DLD1 (cell line): ENCODE measurements around the gene DENND11.
"Not testable (repeated sequence)": the region's sequence is repeated elsewhere in the genome, so short reads cannot be mapped to it uniquely, and the experiment has no call there.

Source experiments
- in situ Hi-C: cut with HindIII; loops from 2 replicates; pipeline ENCODE4 v1.10.0; 2017; ENCODE audit warnings: low sequenced_read_pairs

DENND11 gene

DNA sequence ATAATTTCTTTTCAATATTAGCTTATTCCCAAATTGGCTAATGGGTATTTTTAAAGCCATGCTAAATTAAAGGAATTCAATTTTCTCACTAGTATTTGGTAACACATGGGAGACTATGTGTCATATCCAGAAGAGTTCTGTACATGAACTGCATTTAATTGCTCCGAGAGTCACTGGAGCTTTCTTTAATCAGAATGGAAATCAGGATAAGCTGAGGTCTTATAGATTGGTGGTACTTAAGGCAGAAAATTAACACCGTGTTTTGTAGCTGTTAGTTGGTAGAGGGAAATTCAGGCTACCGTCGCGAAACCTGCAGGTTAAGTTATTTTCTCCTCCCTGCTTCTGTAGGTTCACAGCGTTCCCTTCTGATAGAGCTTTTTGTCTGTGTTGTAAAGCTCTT lies 6.4 kb upstream of the DENND11 start, which contains the start of gene WEE2:
TSS of gene WEE2 (plus strand) at position 3 of the 400 bp plus-strand sequence. CDS start 406 bp downstream, outside the sequence.
- in situ Hi-C loops = no loop called here

DNA sequence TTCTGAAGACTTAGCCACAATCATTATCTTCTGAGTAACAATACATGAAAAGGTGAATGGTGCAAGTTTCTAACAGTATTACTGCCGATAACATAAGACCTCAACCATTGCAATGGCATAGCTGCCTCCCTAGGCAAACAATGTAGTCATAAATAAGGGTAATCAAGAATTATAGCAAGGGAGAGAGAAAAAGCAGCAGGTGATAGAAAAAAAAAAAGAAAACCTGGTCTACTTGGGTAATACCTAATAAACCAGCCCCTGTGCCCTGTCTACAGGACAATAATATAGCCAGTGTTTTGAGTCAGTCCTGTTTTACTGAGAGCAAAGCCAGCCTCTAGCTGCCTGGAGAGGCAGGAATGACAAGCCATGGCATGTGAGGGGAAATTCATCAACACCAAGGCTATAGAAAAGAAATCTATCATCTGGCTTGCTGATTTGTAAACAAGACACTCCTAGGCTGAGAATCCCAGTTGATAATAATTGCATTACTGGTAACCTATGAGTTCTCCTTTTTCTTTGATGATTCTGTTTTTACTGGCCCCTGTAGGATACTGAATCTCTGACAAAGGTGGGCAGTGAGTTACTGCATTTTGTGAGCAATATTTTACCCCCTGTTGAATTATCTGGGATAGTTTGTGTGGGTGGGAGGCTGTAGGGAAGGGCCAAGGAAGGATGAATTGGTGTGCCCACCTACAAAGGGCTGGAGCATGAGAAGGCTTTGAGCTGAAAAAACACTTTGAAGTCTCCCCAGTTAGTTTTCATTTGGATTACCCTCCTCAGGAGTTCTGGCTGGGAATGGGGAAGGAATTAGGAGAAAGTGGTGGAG lies 4.5 kb upstream of the DENND11 start:
- in situ Hi-C loops = no loop called here

DNA sequence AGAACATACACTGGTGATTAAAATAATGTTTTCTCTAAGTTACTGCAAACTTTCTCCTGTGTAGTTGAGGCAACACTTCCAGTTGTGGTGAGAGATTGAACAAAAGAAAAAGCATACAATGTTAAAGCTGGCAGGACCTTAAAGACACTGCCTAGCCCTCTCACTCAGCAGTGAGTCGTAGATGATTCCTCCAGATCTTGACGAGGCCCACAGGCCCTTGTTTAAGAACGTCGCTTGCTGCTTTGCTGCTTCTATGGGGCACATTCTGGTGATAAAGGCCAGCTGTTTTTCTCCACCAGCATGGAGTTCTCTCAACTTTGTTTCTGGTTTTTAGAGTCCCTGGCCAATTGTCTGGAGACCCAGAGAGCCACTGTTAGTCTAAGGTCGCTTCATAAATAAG lies 2.8 kb upstream of the DENND11 start:
- in situ Hi-C loops = no loop called here

DNA sequence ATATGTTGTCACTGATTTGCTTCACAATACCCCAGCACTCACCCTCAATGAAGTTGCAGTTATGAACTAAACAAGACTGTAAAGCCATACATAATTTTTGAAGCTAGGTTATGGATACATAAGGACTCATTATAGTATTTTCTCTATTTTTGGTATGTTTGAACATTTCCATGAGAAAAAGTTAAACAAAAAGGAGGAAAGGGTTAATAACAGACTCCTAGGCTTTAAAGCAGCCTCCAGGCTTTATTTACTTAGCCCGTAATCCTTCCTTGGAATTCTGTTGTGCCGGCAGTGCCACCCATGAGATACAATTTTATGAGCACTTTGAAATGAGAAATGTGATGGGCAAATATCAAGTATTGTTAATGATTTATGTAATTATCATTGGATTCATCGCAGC lies 2.1 kb upstream of the DENND11 start:
- in situ Hi-C loops = no loop called here

DNA sequence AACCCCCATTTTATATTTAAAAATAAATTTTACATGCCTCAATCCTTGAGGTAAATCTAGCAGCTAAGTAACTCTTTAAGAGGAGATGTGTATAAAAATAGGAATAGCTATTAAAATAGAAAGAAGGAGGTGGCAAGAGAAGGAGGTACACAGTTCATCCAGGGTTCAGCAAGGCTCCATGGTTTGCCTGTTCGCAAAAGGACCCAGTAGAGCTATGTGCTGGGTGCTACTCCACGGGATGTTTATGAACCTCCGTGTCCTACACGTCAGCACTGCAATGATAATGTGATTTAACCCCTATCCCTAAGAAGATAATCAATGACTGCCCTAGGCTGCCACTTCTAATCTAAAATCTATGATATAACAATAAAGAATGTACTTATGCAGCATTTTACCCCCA lies 926 bp upstream of the DENND11 start:
- in situ Hi-C loops = no loop called here

DNA sequence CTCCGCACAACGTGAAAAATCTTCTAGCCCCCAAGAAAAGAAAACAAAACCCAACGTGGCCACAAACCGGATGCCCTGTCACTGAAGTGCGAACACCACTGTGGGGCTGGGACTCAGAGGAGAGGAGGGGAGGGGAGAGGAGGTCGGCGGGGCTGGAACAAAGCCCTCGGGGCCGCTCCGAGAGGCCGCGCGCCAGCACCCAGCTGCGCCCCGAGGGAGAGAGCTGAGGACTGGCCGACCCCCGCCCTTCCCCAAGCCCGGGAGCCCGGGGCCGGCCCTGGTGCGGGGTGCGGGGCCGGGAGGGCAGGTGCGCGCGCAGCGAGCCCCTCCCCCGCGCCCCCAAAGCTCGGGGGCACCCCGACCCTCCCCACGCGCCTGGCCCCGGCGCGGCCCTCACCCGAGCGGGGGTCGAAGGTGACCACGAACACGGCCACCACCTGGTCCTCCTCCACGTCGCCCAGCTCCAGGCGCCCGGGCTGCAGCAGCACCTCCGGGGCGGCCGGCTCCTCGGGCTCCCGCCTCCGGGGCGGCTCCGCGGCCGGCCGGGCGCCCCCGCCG lies 398 bp downstream of the DENND11 start:
- in situ Hi-C loops = no loop called here

DNA sequence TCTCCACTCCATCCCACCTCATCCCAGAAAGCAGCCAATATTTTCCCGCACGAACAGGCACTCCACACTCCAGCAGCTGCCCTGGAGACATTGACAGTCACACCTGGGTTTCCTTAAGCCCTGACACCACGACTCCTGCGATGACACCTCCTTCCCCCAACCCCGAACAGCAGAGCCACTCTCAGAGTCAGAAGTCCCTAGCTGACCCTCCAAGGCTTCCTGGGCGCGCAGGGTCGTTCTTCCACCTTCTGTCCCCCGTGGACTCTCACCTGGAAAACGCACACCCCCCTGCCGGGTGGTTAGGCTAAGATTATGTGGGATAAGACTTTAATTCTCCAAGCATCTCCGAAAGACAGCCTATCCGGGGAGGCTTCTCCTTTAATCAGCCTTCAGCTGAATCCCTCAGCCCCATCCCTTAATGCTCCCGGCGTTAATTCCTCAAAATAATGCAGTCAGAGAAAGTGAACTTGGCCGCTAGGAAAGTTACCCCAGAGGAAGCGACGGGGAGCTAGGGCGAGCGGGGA lies 1.1 kb downstream of the DENND11 start:
- in situ Hi-C loops = no loop called here

DNA sequence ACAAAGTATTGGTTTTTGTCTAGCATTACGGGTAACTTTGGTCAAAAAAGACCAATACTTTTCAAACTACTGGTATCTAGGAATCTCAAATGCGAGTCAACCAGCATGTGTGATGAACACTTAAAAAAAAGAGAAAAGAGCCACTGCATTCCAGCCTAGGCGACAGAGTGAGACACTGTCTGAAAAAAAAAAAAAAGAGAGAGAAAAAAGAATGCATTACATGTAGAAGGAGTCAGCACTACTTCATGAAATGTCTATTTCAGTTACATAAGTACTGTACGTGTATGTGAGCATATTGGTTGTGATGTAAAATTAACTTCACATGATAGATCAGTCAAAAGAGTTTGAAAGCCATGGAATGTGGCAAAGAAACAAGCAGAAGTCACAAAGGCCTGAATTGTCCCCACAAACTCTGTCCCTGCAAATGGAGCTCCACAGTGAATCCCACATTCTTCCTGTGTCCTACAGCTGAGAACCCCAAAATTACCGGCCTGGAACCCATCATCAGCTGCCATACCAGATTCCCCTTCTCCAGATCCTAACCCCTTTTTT lies 1.6 kb downstream of the DENND11 start:
- in situ Hi-C loops = no loop called here

DNA sequence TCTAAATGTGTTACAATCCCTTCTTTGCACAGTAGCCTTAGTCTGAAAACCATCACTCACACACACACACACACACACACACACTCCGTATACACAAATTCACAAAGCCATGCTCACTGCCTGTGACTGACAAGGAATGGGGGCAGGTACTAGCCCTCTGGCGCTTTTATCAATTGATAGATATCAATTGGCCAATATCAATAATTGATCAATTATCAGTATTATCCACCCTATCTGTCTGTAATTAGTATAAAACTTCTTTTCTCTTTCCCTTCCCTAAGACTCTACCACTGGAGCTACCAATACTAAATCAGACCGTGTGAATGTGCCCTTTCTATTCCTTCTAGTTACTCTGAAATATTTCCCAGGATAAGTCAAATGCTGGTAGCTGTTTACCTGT lies 2.1 kb downstream of the DENND11 start:
- in situ Hi-C loops = no loop called here

DNA sequence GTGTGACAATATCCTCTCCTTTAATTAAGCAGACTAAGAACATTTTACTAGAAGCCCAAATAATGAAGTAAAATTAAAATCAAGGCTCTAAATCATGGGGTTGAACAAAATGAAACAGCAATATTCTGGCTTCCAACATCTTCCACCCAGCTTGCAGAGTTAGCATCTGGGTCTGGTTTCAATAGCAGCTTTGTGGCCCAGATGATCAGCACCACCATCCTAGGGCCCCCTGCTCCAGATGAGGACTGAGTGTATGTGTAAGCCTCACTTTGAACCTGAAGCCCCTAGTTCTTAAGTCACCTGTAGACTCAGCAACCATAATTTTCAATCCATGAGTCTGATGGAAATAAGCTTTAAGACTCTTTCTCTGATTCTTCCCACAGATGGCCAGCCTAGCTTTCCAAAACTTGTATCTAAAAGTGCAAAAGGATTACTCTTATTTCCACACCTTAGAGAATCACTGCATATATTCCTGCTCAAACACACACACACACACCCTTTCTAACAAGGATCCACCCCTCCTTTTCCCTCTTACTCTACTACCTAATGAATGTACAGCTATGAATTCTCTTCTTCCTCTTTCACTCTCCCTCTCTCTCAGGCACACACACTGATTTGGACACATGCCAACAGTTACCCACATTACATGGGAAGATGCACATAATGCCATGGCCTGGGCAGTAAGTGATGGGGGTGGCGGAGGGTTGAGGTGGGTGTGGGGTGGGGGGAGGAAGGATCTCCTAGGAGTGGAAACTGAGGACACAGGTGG lies 3.5 kb downstream of the DENND11 start:
- in situ Hi-C loops = no loop called here

DNA sequence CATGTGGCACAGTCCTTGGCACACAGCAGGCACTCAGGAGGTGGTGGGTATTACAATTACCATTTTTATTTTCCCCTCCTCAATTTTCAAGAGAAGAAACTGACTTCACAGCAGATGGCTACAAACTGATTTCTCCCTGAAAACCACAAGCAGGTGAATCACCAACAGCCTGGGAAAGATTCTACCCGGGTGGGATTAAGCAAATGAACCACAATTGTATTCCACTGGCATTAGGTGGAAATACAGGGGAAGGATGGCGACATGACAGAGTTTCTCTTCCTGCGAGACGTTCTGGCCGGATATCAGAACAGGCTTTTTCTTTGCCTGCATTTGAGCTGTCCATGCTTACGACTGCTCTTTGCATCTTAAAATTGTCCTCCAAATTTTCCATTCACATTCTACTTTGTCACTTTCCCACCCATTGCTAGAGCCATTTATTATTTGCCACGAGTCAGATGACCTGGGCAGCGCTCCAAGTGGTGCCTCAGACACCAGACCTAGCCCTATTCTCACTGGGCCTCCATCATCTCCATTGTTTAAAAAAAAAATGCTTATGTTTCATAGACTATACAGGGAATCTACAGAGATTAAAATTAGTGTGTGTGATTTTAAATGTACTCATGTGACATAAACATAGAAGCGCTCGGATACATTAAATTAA lies 4.6 kb downstream of the DENND11 start:
- in situ Hi-C loops = no loop called here

DNA sequence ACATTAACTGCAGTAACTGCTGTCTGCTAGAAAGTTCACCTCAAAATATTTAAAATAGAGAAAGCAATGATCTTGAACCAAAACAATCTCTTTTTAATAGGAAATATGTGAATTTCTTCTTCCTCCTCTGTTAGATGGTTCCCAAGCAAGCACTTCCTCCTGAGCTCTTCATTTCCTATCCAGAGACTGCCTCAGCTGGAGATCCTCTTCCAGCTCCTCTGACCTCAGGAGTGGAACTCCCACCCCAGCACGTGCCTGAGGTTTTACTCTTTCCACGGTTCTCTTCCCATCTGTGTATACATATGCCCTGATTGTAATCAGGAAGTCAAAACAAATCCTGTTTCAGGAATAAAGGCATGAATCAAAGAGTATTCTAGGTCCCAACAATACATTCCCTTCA lies 5.6 kb downstream of the DENND11 start:
- in situ Hi-C loops = no loop called here

DNA sequence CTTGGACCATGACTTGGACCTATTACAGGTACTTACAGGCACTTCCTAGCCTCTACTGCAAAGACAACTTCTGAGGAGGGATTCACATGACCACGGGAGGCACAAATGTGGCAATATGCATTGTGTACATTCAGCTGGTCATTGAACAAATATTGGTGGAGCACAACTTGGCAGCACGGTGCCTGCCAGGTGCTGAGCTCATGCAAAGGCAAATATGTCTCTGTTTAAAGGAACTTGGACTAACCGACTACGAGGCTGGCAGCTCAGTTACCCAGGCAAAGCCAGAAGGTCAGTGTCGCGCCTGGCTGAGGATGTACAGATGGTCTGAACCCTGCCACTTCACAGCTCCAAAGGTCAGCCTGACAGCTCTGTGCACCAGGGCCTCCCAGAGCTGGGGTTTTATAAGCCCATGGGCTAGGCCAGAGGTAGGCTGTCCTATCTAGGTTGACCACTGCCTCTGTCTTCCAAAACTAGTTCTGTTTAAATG lies 6.1 kb downstream of the DENND11 start:
- in situ Hi-C loops = no loop called here

DNA sequence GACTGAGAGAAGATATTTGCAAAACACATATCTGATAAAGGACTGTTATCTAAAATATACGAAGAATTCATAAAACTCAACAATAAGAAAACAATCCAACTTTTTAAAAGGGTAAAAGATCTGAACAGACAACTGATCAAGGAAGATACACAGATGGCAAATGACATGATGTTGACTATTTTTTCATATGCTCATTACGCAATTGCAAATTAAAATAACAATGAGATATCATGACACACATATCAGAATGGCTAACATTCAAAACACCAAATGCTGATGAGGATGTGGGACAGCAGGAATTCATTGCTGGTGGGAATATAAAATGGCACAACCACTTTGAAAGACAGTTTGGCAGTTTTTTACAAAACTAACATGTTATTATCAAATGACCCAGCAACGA lies 8.9 kb downstream of the DENND11 start:
- in situ Hi-C loops = no loop called here

DNA sequence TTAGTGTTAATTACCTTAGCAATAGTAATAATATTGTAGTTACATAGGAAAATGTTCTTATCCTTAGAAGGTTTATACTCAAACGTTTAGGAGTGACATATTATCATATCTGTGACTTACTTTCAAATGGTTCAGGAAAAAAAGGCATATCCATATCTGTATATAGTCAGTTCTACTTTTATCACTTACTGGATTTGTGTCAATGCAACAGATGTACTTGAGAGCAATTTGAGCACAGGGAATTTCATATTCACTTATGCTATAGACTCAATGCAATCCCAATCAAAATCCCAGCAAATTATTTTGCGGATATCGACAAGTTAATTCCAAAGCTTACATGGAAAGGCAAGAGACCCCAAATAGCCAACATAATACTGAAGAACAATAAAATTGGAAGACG lies 10.0 kb downstream of the DENND11 start:
- in situ Hi-C loops = no loop called here

DNA sequence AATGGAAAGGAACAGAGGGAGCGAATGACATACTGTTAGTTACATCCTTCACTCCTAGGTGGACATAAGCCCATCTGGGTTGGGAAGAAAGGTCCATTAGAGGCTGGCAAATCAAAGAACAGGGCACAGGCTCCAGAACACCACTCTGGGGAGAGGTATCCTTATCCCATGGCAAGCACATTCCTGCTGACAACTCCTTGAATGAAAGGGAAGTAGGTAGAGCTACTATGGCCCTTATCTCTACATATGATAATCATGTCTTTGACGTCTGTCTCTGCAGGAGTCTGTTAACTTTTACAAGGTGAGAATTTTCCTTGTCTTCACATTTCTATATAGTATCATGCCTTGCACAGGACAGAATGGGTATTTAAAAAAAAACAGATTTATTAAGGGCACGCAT lies 10.4 kb downstream of the DENND11 start:
- in situ Hi-C loops = no loop called here

DNA sequence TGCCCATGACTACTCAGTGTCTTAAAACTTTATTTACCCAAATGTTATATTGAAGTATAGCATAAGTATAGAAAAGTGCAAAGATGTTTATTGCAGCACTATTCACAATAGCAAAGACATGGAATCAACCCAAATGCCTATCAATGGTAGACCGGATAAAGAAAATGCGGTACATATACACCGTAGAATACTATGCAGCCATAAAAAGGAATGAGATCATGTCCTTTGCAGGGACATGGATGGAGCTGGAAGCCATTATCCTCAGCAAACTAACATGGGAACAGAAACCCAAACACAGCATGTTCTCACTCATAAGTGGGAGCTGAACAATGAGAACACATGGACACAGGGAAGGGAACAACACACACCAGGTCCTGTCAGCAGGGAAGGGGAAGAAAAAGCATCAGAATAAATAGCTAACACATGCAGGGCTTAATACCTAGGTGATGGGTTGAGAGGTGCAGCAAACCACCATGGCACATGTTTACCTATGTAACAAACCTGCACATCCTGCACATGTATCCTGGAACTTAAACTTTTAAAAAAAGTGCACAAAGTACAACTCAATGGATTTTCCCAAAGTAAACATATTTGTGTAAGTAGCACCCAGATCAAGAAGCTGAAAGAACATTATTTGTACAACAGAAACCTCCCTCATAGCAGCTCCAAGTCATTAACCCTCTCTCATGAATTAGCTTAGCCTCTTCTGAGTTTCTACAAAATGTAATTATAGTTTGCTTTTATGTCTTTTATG lies 12.7 kb downstream of the DENND11 start:
- in situ Hi-C loops = not testable (repeated sequence)

DNA sequence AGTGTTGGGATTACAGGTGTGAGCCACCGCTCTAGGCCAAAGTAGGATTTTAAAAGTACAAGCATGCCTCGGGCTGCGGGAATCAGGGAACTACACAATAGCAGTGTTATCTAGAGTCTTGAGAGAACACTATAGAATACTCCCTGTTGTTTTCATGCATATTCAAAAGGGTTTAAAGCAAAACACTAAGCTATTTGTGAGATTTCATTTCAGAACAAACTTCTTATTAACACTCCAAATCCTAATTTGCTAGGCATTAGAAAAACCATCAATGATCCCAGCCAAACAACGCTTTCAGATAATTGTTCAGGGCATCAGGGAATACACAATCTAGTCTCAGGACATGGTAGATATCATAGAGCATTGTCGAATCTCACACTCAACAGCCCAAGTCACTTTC lies 13.9 kb downstream of the DENND11 start:
- in situ Hi-C loops = no loop called here

DNA sequence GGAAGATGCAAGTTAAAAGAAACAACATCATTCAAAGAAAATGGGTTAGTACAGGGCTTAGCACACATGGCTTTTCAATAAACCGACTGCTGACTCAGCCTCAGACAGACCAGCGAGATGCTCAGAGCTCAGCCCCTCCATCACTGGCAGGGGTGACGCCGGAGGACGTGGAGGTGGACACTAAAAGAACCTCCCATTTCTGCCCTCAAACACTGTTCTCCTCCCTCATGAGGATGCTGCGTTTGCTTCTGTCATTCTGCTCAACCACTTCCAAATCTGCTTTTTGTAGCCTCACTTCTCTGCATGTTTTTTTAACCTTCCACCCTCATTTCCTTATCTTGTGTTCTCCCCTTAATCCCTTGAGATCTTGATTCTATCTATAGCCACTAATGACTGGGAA lies 15.3 kb downstream of the DENND11 start:
- in situ Hi-C loops = no loop called here

DNA sequence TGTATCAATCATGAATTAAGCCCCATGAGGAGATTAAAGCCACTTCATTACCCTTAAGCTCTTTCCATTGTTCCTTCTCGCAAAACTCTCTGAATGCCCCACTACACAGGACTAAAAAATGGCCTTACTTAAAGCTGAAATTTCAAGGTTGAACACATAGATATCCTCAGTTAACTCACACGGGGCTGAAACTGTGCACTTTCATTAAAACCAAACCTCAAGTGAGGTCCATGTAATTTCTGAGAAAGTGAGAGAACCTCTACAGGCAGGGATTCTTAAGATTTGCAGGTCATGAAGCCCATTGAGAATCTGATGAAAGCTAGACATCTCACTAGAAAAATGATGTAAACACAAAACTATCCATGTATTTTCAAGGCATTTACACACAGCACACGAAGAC lies 15.9 kb downstream of the DENND11 start:
- in situ Hi-C loops = no loop called here
